ENCODE data around the gene SENP7. TPM values are rescaled to one million over a fixed set of nuclear protein-coding genes. Genes with fewer than 3 reads are reported as not detected.
"Not testable (repeated sequence)": the region's sequence is repeated elsewhere in the genome, so short reads cannot be mapped to it uniquely, and the experiment has no call there.

The SENP7 gene
- total RNA-seq, 3 donors from 2014 or later, result 26.6 to 43.2 (median 26.9) TPM

DNA sequence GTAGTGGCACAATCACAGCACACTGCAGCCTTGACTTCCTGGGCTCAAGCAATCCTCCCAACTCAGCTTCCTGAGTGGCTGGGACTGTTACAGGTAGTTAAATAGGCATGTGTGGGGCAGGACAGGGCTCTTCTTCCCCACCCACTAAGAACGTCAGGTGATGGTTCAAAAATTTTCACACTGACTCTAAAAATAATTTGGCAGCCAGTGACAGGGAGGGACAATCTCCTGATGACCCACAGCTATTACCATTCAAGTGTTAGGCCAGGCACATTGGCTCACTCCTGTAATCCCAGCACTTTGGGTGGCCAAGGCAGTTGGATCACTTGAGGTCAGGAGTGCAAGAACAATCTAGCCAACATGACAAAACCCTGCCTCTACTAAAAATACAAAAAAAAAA, 36.5 kb upstream of the SENP7 start:
- intact Hi-C loops (cut with DNase I; ENCODE audit: low total_unique reads), result no loop called here
- Histone ChIP-seq H3K9me3 (no peaks in the 10 kb centered on the region), H3K36me3 (no peaks in the 10 kb centered on the region), H3K4me1 (no peaks in the 10 kb centered on the region), H3K4me3 (no peak overlapping the region), H3K27me3 (no peaks in the 10 kb centered on the region), H3K27ac (no peak overlapping the region)
- DNase-seq (ENCODE audit: low spot score in 2 of 2), result no peak
- TF ChIP-seq POLR2A (IDR thresholded peaks at IDR 0.05), result no peak
- TF ChIP-seq, protein P1, sequence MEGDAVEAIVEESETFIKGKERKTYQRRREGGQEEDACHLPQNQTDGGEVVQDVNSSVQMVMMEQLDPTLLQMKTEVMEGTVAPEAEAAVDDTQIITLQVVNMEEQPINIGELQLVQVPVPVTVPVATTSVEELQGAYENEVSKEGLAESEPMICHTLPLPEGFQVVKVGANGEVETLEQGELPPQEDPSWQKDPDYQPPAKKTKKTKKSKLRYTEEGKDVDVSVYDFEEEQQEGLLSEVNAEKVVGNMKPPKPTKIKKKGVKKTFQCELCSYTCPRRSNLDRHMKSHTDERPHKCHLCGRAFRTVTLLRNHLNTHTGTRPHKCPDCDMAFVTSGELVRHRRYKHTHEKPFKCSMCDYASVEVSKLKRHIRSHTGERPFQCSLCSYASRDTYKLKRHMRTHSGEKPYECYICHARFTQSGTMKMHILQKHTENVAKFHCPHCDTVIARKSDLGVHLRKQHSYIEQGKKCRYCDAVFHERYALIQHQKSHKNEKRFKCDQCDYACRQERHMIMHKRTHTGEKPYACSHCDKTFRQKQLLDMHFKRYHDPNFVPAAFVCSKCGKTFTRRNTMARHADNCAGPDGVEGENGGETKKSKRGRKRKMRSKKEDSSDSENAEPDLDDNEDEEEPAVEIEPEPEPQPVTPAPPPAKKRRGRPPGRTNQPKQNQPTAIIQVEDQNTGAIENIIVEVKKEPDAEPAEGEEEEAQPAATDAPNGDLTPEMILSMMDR (IDR thresholded peaks at IDR 0.05), result no peak
- no peak for TF ChIP-seq POLR2AphosphoS5 (IDR thresholded peaks at IDR 0.05)

DNA sequence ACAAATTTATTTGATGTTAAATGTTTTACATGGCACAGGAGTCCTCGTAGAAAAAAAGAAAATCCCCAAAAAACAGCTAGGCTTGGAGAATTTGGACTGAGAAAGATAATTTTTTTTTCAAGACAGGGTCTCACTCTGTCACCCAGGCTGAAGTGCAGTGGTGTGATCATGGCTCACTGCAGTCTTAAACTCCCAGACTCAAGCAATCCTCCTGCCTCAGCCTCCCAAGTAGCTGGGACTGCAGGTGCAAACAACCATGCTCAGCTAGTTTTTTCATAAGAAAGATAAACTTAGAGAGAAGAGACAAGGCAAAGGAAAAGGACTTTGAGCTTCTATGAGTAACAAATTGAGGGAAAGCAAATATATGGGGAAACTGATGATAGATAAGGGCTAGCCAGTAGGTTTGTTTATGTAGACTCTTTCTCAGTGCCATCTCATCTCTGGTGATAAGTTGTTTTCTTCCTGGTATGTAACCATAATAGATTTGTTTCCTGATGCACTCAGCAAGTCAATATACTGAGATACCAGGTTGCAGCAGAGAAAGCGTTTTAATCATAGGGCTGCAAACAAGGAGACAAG, 35.6 kb upstream of the SENP7 start:
- H3K4me3 ChIP-seq, result no peak overlapping the region
- no peak for DNase-seq (ENCODE audit: low spot score in 2 of 2)
- TF ChIP-seq, protein P1 (IDR thresholded peaks at IDR 0.05), result no peak
- TF ChIP-seq POLR2A (IDR thresholded peaks at IDR 0.05) (no peak), POLR2AphosphoS5 (IDR thresholded peaks at IDR 0.05) (no peak)
- intact Hi-C loops (cut with DNase I; ENCODE audit: low total_unique reads), result no loop called here
- no peak overlapping the region for H3K27ac ChIP-seq
- no peaks in the 10 kb centered on the region for H3K9me3 ChIP-seq
- H3K36me3 ChIP-seq, result no peaks in the 10 kb centered on the region
- H3K4me1 ChIP-seq, result no peaks in the 10 kb centered on the region
- H3K27me3 ChIP-seq, result no peaks in the 10 kb centered on the region

DNA sequence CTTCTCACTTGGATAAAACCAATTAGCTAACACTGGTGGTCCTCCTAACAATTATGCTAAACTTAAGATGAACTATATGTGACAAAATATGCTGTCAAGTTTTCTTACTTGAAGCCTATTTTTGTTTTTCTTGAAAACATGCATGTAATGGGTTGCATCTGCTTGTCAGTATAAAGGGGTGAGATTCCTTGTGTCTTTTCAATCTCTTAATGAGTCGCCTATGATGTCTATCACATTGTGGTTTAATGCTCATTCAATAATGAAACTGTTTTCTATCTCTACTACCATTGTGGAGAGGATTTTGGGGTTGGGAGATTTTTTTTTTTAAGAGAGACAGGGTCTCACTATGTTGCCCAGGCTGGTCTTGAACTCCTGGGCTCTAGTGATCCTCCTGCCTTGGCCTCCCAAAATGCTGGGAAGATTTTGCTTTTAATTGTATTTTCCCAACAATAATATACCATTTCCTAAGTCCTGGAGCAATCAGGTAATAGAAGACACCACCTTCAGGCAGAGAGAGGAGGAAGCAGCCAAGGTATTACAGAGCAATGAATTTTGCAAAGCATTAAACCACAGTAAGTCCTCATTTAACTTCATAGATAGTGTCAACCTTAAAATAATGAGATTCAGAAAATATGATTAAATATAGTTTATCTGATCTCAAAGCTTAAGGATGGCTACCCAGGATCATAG, 31.3 kb upstream of the SENP7 start:
- Histone ChIP-seq H3K27me3 (no peaks in the 10 kb centered on the region), H3K36me3 (no peaks in the 10 kb centered on the region), H3K9me3 (no peaks in the 10 kb centered on the region), H3K4me3 (no peak overlapping the region), H3K4me1 (no peaks in the 10 kb centered on the region), H3K27ac (no peak overlapping the region)
- intact Hi-C loops (cut with DNase I; ENCODE audit: low total_unique reads), result loop anchor here (2.0 kb wide), 1 partner anchor 38 kb away; no protein-coding TSS in a partner anchor
- no peak for DNase-seq (ENCODE audit: low spot score in 2 of 2)
- TF ChIP-seq POLR2A (IDR thresholded peaks at IDR 0.05), result no peak
- no peak for TF ChIP-seq POLR2AphosphoS5 (IDR thresholded peaks at IDR 0.05)
- TF ChIP-seq, protein P1 (IDR thresholded peaks at IDR 0.05), result no peak

DNA sequence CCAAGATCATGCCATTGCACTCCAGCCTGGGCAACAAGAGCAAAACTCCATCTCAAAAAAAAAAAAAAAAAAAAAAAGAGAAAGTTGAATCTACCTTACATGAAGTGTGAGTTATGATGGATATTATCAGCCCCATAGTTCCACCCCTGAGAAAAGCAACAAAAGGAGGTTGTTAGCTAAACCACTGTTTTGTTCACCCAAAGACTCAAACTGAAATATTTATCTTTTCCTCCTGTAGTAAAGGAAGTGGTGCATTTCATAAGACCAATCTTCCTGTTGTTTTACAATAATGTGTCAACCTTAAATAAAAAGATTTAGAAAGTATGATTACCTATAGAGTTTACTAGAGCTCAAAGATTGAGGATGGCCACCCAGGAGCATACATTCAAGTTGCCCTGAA, 29.9 kb upstream of the SENP7 start:
- no peak for TF ChIP-seq POLR2AphosphoS5 (IDR thresholded peaks at IDR 0.05)
- no peak for TF ChIP-seq POLR2A (IDR thresholded peaks at IDR 0.05)
- TF ChIP-seq, protein P1 (IDR thresholded peaks at IDR 0.05), result no peak

DNA sequence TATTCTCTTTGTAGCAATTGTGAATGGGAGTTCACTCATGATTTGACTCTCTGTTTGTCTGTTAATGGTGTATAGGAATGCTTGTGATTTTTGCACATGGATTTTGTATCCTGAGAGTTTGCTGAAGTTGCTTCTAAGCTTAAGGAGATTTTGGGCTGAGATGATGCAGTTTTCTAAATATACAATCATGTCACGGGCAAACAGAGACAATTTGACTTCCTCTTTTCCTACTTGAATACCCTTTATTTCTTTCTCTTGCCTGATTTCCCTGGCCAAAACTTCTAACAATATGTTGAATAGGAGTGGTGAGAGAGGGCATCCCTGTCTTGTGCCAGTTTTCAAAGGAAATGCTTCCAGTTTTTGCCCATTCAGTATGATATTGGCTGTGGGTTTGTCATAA, 23.9 kb upstream of the SENP7 start:
- H3K36me3 ChIP-seq; H3K4me3 ChIP-seq; H3K27ac ChIP-seq; H3K9me3 ChIP-seq; H3K4me1 ChIP-seq; H3K27me3 ChIP-seq; DNase-seq (ENCODE audit: low spot score in 2 of 2); intact Hi-C loops (cut with DNase I; ENCODE audit: low total_unique reads): not testable (repeated sequence)

More for the DNA sequence above, 29.9 kb upstream of the SENP7 start:
- no peaks in the 10 kb centered on the region for H3K9me3 ChIP-seq
- DNase-seq (ENCODE audit: low spot score in 2 of 2), result no peak
- no peak overlapping the region for H3K27ac ChIP-seq
- intact Hi-C loops (cut with DNase I; ENCODE audit: low total_unique reads), result no loop called here
- no peaks in the 10 kb centered on the region for H3K4me1 ChIP-seq
- no peaks in the 10 kb centered on the region for H3K27me3 ChIP-seq
- no peaks in the 10 kb centered on the region for H3K36me3 ChIP-seq
- no peak overlapping the region for H3K4me3 ChIP-seq

Data from breast epithelium (tissue), 4 donors.